Measurements from ENCODE around the gene PARD6B.

DNA sequence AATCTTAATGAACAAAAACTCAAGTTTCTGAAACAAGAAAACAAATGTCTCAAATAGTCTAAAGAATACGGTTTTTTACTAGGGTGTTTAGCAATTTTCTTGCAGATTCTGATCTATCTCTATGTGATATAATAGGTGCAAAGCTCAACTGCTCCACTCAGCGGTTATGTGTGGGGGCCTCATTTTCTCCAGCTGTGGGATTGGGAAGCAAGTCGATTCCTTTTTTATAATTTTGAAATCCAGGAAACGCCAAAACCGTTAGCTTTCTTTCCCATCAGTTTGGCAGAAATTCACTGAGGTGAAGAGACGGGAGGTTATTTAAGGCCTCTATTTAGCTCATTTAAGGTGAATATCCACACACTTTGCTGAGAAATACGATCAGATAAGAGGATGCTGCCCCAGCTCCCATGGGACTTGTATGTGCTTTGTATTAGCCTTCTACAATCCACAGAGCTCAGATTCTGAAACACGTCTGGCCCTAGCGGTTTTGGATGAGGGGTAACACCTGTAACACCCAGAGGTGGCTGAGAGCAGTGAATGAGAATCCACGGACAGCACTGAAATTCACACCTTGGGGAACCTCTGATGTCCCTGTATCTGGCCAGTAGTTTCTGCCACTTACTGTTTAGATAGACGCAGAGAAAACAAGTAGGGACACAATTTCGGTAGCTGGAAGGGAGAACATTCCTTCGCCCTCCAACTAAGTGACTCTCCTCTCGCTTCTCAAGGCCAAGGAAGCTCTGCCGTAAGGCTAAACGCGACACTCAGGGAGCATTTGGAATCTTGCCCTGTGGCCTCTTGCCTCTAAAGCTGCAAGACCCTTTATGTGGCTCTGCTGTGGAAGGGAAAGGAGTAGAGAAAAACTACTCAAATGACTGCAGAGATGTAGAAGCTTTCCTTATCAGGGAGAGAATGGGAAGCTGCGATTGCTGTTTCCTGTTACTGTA is 56.9 kb downstream of the PARD6B start:
- TF ChIP-seq CEBPB (IDR thresholded peaks at IDR 0.05; ENCODE audit: low read depth, low read length) (no peak), RAD21 (IDR thresholded peaks at IDR 0.05; ENCODE audit: low read length) (peak; percentile 62), POLR2A (IDR thresholded peaks at IDR 0.05; ENCODE audit: low read depth, low read length) (no peak), MAZ (IDR thresholded peaks at IDR 0.05; ENCODE audit: borderline replicate concordance, low read depth, low read length) (no peak), MXI1 (IDR thresholded peaks at IDR 0.05; ENCODE audit: borderline replicate concordance, low read depth, low read length) (no peak), SMC3 (IDR thresholded peaks at IDR 0.05; ENCODE audit: low read depth, low read length) (peak; percentile 51), CHD1 (IDR thresholded peaks at IDR 0.05; ENCODE audit: low read depth, low read length) (no peak), BHLHE40 (IDR thresholded peaks at IDR 0.05; ENCODE audit: low read depth, low read length) (no peak), RFX5 (IDR thresholded peaks at IDR 0.05; ENCODE audit: low read depth, low read length) (no peak), FOS (IDR thresholded peaks at IDR 0.05; ENCODE audit: low read depth, low read length) (no peak)
- TF ChIP-seq, protein P1, sequence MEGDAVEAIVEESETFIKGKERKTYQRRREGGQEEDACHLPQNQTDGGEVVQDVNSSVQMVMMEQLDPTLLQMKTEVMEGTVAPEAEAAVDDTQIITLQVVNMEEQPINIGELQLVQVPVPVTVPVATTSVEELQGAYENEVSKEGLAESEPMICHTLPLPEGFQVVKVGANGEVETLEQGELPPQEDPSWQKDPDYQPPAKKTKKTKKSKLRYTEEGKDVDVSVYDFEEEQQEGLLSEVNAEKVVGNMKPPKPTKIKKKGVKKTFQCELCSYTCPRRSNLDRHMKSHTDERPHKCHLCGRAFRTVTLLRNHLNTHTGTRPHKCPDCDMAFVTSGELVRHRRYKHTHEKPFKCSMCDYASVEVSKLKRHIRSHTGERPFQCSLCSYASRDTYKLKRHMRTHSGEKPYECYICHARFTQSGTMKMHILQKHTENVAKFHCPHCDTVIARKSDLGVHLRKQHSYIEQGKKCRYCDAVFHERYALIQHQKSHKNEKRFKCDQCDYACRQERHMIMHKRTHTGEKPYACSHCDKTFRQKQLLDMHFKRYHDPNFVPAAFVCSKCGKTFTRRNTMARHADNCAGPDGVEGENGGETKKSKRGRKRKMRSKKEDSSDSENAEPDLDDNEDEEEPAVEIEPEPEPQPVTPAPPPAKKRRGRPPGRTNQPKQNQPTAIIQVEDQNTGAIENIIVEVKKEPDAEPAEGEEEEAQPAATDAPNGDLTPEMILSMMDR (conservative IDR thresholded peaks at IDR 0.05; ENCODE audit: low read depth, low read length): peak; percentile 63
- TF ChIP-seq, protein P2, sequence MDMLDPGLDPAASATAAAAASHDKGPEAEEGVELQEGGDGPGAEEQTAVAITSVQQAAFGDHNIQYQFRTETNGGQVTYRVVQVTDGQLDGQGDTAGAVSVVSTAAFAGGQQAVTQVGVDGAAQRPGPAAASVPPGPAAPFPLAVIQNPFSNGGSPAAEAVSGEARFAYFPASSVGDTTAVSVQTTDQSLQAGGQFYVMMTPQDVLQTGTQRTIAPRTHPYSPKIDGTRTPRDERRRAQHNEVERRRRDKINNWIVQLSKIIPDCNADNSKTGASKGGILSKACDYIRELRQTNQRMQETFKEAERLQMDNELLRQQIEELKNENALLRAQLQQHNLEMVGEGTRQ (IDR thresholded peaks at IDR 0.05; ENCODE audit: low read depth, low read length): no peak
- TF ChIP-seq, protein P3, sequence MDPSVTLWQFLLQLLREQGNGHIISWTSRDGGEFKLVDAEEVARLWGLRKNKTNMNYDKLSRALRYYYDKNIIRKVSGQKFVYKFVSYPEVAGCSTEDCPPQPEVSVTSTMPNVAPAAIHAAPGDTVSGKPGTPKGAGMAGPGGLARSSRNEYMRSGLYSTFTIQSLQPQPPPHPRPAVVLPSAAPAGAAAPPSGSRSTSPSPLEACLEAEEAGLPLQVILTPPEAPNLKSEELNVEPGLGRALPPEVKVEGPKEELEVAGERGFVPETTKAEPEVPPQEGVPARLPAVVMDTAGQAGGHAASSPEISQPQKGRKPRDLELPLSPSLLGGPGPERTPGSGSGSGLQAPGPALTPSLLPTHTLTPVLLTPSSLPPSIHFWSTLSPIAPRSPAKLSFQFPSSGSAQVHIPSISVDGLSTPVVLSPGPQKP (IDR thresholded peaks at IDR 0.05; ENCODE audit: borderline replicate concordance, low read depth, low read length): no peak
